ENCODE measurements around the gene GRPEL2.
"Not testable (repeated sequence)": the region's sequence is repeated elsewhere in the genome, so short reads cannot be mapped to it uniquely, and the experiment has no call there.

- not testable (repeated sequence) for TF ChIP-seq CTCF (IDR thresholded peaks at IDR 0.05); POLR2A (IDR thresholded peaks at IDR 0.05); POLR2AphosphoS5 (IDR thresholded peaks at IDR 0.05); EP300 (IDR thresholded peaks at IDR 0.05; ENCODE audit: low read depth)
These were observed 53.5 kb downstream of the GRPEL2 start for GRCh38 chr5:149398747-149399266.
